PFSK-1 (cell line): ENCODE results near the gene ERC1.

ENCODE experiments used
- FOXP2 ChIP-seq: optimal IDR thresholded peaks from 2 replicates; pipeline ENCODE3; 2011; ENCODE audit warnings: borderline replicate concordance, control low read depth, inconsistent platforms; ENCODE audit not compliant: insufficient read depth; ENCODE audit errors: extremely low read length, extremely low read depth
- POLR2AphosphoS5 ChIP-seq: IDR thresholded peaks from 2 replicates; pipeline ENCODE4 v1.6.1; 2012; ENCODE audit warnings: low read depth, mild to moderate bottlenecking, control low read depth, low read length, moderate library complexity
- REST ChIP-seq, 2 experiments: IDR thresholded peaks; 2 replicates each; pipeline versions ENCODE4 v1.6.1 to v1.8.0; 2011 to 2012; ENCODE audit warnings: low read depth in 2 of 2, low read length in 2 of 2, control low read depth in 1 of 2, inconsistent platforms in 1 of 2, mild to moderate bottlenecking in 1 of 2, moderate library complexity in 1 of 2; ENCODE audit not compliant: insufficient read depth in 1 of 2
- SIN3A ChIP-seq: IDR thresholded peaks from 2 replicates; pipeline ENCODE4 v1.6.1; 2012; ENCODE audit warnings: mild to moderate bottlenecking, low read length, moderate library complexity, borderline replicate concordance; ENCODE audit not compliant: insufficient read depth
- TAF1 ChIP-seq: IDR thresholded peaks from 2 replicates; pipeline ENCODE4 v1.6.1; 2012; ENCODE audit warnings: low read length, control low read depth, borderline replicate concordance; ENCODE audit not compliant: insufficient read depth

The ERC1 gene

GRCh38 chr12:1203735-1204019, 212.7 kb downstream of the ERC1 start:
- TF ChIP-seq REST (IDR thresholded peaks at IDR 0.05; ENCODE audit: insufficient read depth in 1 of 2, low read depth in 2 of 2, low read length in 2 of 2) (no peak), FOXP2 (no peak)

- TF ChIP-seq POLR2AphosphoS5 (no peak), TAF1 (no peak), SIN3A (no peak), FOXP2 (no peak)
Measured at GRCh38 chr12:1204581-1205121, 213.6 kb downstream of the ERC1 start.

- TF ChIP-seq TAF1 (no peak), FOXP2 (no peak), SIN3A (no peak), POLR2AphosphoS5 (no peak), REST (IDR thresholded peaks at IDR 0.05; ENCODE audit: insufficient read depth in 1 of 2, low read depth in 2 of 2, low read length in 2 of 2) (no peak)
Measured at GRCh38 chr12:1205512-1206060, 214.6 kb downstream of the ERC1 start.

GRCh38 chr12:1206118-1206734, 215.2 kb downstream of the ERC1 start:
- TF ChIP-seq SIN3A (no peak), TAF1 (no peak), POLR2AphosphoS5 (no peak), REST (IDR thresholded peaks at IDR 0.05; ENCODE audit: insufficient read depth in 1 of 2, low read depth in 2 of 2, low read length in 2 of 2) (no peak), FOXP2 (no peak)

- TF ChIP-seq TAF1 (no peak), POLR2AphosphoS5 (no peak), SIN3A (no peak), FOXP2 (no peak), REST (IDR thresholded peaks at IDR 0.05; ENCODE audit: insufficient read depth in 1 of 2, low read depth in 2 of 2, low read length in 2 of 2) (no peak)
Measured at GRCh38 chr12:1207276-1207675, 216.3 kb downstream of the ERC1 start.
